ENCODE measurements around the gene CCDC51.

The CCDC51 gene

DNA sequence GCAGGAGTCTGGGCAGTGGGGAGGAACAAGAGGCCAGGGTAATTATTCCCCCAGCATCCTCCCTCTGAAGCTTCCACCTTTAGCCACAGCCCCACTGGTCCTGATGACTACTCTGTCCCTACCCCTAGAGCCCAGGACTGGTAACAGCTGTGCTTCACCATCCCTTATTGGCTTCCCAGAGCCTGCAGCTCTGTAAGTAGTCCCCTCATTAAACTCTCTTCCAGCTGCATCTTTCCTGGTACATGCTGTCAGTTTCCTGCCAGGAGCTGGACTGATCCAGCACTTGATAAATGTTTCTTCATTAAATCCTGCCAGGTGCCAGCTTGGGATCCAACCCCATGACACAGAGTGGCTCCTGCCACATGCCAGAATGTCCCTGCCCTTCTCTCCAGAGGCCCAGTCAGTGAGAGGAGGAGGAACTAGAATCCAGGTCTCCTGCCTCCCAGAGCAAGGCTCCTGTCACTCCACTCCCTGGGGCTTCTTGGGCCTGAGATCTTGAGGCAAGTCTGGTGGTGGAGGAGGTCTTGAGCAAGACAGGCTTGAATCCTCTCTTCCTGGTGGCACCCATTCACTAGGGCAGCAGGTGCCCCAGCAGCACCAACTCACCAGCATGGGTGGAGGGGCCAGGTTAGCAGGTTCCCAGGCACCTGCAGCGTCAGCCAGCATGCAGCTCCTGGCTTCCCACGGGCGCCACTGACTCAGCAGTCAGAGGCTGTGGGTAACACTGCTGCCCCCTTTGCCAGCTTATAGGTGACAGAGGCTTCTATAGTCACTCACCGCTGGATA is 40.3 kb downstream of the CCDC51 start:
- no peaks in the 10 kb centered on the region for H3K27me3 ChIP-seq
- no peak overlapping the region for H3K4me3 ChIP-seq (ENCODE audit: low read depth in 1 of 2, low read length in 1 of 2)
- TF ChIP-seq, protein P1, sequence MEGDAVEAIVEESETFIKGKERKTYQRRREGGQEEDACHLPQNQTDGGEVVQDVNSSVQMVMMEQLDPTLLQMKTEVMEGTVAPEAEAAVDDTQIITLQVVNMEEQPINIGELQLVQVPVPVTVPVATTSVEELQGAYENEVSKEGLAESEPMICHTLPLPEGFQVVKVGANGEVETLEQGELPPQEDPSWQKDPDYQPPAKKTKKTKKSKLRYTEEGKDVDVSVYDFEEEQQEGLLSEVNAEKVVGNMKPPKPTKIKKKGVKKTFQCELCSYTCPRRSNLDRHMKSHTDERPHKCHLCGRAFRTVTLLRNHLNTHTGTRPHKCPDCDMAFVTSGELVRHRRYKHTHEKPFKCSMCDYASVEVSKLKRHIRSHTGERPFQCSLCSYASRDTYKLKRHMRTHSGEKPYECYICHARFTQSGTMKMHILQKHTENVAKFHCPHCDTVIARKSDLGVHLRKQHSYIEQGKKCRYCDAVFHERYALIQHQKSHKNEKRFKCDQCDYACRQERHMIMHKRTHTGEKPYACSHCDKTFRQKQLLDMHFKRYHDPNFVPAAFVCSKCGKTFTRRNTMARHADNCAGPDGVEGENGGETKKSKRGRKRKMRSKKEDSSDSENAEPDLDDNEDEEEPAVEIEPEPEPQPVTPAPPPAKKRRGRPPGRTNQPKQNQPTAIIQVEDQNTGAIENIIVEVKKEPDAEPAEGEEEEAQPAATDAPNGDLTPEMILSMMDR (IDR thresholded peaks at IDR 0.05), result no peak
- H3K27ac ChIP-seq, result peak overlapping the region; percentile 66
- H3K9me3 ChIP-seq, result no peaks in the 10 kb centered on the region
- H3K4me1 ChIP-seq (ENCODE audit: control insufficient read depth in 1 of 2, insufficient read depth in 1 of 2, low read depth in 1 of 2, low read length in 1 of 2), result peaks cover 37 to 43% of the 10 kb centered on the region in 2 experiments
- no peaks in the 10 kb centered on the region for H3K36me3 ChIP-seq

DNA sequence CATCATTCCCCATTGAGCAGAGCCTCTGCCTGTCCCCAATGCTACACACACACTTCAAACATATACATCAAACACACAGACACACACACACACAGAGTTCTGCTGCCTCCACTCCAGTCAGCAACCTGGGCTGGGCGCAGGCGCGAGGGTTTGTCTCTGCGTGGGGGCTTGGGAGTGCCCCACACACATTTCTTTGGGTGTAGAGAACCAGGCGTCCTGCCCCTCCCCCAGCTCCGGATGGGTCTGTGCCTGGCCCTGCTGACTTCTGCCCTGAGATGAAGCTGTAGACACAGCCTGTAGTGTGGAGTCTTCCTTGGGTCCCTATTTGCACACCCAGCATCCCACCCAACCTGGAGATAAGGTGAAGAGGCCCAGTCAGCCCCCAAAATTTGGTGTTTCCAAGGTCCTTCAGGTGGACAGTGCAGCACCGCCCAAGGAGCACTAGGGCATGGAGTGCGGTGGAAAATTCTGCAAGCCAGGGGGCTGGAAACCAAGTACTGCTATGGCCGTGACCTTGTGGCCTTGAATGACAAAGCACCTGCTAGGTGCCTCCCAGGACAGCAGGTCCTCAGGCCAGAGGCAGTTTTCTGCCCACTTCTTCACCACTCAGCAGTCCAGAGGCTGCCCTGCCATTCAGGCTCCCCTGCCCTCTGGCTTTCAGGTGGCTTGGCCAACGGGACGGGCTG is 41.1 kb downstream of the CCDC51 start:
- Histone ChIP-seq H3K4me3 (ENCODE audit: low read depth in 1 of 2, low read length in 1 of 2) (no peak overlapping the region), H3K9me3 (no peaks in the 10 kb centered on the region), H3K36me3 (no peaks in the 10 kb centered on the region), H3K27ac (peak overlapping the region; percentile 66), H3K27me3 (no peaks in the 10 kb centered on the region), H3K4me1 (ENCODE audit: control insufficient read depth in 1 of 2, insufficient read depth in 1 of 2, low read depth in 1 of 2, low read length in 1 of 2) (peaks cover 37 to 43% of the 10 kb centered on the region in 2 experiments)
- TF ChIP-seq, protein P1 (IDR thresholded peaks at IDR 0.05), result no peak

DNA sequence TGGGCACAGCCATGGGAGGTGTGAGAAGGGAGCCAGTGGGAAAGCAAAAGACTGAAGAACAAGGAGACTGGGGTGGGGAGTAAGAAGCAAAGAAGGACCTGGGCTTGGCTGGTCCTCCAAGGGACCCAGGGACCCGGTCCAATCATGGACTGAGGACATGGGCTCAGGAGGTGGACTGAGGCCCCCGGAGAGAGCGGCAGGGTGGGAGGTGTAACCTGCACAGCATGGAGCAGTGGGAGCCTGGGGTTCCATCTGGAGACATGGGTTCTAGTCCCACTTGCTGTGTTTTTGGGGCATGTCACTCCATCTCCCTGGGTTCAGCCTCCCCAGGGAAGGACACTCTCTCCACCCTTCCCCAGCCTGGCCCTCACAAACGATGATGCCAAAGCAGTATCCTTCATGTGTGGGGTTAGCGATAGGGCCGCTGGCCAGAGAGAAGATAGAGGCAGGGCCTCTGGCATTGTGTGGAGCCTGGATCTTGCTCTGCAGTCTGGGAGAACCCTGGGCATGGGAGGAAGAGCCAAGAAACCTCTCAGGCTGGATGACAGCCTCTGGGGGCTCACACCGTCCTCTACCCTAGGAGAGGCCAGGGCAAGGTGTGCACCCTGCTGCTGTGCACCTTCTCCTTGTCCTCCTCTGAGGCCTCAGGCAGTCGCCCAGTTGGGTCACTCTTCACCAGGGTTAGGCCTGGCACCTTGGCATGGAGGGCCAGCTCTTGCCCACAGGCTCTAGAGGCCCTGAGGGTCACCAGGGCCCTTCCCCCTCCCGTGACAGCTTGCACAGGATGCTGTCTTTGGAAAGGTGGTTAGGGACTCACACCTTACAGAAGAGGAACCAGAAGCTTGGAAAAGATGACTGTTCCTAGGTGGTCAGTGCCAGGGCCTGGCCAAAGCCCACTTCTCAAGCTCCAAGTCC is 41.9 kb downstream of the CCDC51 start:
- peak overlapping the region; percentile 66 for H3K27ac ChIP-seq
- no peak overlapping the region for H3K4me3 ChIP-seq (ENCODE audit: low read depth in 1 of 2, low read length in 1 of 2)
- peaks cover 37 to 43% of the 10 kb centered on the region in 2 experiments for H3K4me1 ChIP-seq (ENCODE audit: control insufficient read depth in 1 of 2, insufficient read depth in 1 of 2, low read depth in 1 of 2, low read length in 1 of 2)
- no peaks in the 10 kb centered on the region for H3K36me3 ChIP-seq
- no peaks in the 10 kb centered on the region for H3K27me3 ChIP-seq
- TF ChIP-seq, protein P1 (IDR thresholded peaks at IDR 0.05), result no peak
- H3K9me3 ChIP-seq, result no peaks in the 10 kb centered on the region

DNA sequence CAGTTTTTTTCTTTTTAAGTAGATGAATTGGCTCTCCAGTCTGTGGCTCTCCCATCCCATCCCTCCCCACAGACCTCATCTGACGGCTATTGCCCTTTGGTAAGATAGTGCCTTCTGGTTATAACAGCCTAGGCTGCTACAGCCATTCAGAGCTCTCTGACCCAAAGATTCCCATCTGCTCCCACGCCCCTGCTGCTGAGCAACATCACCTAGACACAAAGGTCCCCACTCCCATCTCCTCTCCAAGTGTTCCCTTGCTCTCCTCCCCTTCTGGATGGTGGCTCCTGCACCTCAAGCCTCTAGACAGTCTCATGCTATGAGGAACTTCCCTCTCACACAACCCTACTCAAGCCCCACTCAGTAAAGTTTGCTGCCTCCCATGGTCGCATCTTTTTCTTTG is 44.2 kb downstream of the CCDC51 start:
- no peak overlapping the region for H3K4me3 ChIP-seq (ENCODE audit: low read depth in 1 of 2, low read length in 1 of 2)
- peaks cover 37 to 43% of the 10 kb centered on the region in 2 experiments for H3K4me1 ChIP-seq (ENCODE audit: control insufficient read depth in 1 of 2, insufficient read depth in 1 of 2, low read depth in 1 of 2, low read length in 1 of 2)
- H3K27ac ChIP-seq, result no peak overlapping the region
- TF ChIP-seq, protein P1 (IDR thresholded peaks at IDR 0.05), result no peak
- no peaks in the 10 kb centered on the region for H3K36me3 ChIP-seq
- no peaks in the 10 kb centered on the region for H3K9me3 ChIP-seq
- no peaks in the 10 kb centered on the region for H3K27me3 ChIP-seq

DNA sequence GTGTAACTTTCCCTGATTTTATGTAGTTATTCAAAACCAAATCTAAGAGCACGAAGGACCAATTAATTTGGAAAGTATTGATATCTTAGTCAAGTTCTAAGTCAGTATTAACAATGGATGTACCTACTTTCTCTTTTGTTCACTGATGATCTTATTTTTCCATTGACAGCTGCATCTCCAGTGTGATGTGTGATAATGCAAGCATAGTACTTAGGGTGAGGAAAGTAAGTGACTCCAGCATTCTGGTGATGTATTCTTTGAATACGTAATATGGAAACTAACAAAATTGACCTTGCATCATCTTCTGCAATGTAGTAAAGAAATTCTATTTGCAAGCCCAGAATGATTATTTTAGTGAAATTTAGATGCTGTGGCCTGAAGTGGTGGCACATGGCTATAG is 45.5 kb downstream of the CCDC51 start:
- Histone ChIP-seq H3K4me3 (ENCODE audit: low read depth in 1 of 2, low read length in 1 of 2) (no peak overlapping the region), H3K9me3 (no peaks in the 10 kb centered on the region), H3K4me1 (ENCODE audit: control insufficient read depth in 1 of 2, insufficient read depth in 1 of 2, low read depth in 1 of 2, low read length in 1 of 2) (peaks cover 31 to 37% of the 10 kb centered on the region in 2 experiments), H3K27me3 (no peaks in the 10 kb centered on the region), H3K36me3 (no peaks in the 10 kb centered on the region), H3K27ac (no peak overlapping the region)
- TF ChIP-seq, protein P1 (IDR thresholded peaks at IDR 0.05), result no peak

Measured in neutrophil (primary cell).